Upper lobe of left lung (tissue), 4 donors: Measurements from ENCODE around the gene EVA1A.

ENCODE experiments used
- POLR2AphosphoS5 ChIP-seq, 2 donors: sonication (generic); formaldehyde crosslinking; IDR thresholded peaks; one replicate each; pipeline ENCODE4 v1.5.1; 2017; ENCODE audit warnings: antibody characterized with exemption in 2 of 2
- TF ChIP-seq, protein P1 (sequence below), 6 experiments: fragments of 450-650 bp in 4 of 6; fragments of 200-600 bp in 2 of 6; sonication (generic) in 2 of 6; IDR thresholded peaks; one replicate each; pipeline ENCODE4 v1.5.1; 2016 to 2019; ENCODE audit warnings: antibody characterized with exemption in 6 of 6

DNA sequence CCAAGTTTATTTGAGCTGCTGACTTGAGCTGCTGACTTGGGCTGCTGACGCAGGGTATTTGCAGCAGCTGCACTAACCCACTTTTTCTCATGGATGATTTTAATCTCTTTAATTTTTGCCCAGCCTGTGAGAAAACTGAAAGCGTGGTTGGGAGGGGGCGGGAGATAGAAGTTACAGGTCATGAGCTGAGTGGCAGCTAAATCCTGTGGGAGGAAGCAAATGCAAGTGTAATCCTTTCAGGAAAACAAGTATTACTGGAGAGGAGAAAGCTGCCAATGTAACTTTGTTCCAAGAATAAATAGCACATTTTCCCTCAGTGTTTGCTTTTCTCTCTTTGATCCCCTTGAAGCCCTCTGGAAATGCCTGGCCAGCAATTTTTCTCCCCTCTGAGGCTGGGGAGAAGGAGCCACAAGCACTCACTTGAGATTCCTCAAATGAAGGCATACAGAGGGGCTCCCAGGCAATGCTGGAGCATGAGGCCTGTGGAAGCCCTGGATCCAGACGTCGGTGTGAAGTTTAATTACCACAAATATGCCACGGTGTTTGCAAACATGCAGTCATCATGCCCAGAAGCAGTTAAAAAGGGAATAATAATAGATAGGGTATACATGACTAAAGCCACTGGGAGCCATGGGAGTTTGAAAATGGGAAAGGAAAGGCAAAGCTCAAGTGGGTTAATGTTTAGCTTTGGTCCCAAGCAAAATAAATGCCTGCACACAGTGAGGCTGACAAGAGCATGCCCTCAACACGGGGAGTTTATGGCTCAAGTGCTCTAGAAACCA, 10.4 kb upstream of the EVA1A start:
- TF ChIP-seq, protein P1, sequence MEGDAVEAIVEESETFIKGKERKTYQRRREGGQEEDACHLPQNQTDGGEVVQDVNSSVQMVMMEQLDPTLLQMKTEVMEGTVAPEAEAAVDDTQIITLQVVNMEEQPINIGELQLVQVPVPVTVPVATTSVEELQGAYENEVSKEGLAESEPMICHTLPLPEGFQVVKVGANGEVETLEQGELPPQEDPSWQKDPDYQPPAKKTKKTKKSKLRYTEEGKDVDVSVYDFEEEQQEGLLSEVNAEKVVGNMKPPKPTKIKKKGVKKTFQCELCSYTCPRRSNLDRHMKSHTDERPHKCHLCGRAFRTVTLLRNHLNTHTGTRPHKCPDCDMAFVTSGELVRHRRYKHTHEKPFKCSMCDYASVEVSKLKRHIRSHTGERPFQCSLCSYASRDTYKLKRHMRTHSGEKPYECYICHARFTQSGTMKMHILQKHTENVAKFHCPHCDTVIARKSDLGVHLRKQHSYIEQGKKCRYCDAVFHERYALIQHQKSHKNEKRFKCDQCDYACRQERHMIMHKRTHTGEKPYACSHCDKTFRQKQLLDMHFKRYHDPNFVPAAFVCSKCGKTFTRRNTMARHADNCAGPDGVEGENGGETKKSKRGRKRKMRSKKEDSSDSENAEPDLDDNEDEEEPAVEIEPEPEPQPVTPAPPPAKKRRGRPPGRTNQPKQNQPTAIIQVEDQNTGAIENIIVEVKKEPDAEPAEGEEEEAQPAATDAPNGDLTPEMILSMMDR (IDR thresholded peaks at IDR 0.05) = no peak
- TF ChIP-seq POLR2AphosphoS5 (IDR thresholded peaks at IDR 0.05) = no peak
